Epithelial cell of proximal tubule (primary cell): ENCODE measurements around the gene ATN1. TPM values are rescaled to one million over a fixed set of nuclear protein-coding genes. Genes with fewer than 3 reads are reported as not detected.

Experiments
- DNase-seq: peaks from one replicate; pipeline ENCODE4 v3.0.0-alpha.2; 2011; ENCODE audit warnings: low read depth
- H3K4me3 ChIP-seq: 2 replicates; pipeline ENCODE4 v1.5.1; 2011; ENCODE audit warnings: low read depth, mild to moderate bottlenecking, low read length
- total RNA-seq: library from RNA; depleted of rRNA; stranded (reverse); fragments of >200 nt; gene quantifications from 2 replicates; pipeline ENCODE4 v1.2.3, GENCODE V29; 2015
- TF ChIP-seq, protein P1 (sequence below): conservative IDR thresholded peaks from 2 replicates; pipeline ENCODE4 v1.5.1; 2012; ENCODE audit warnings: low read depth, mild to moderate bottlenecking, low read length

The ATN1 gene
- total RNA-seq, 1 donor from 2014 or later: 17.9 TPM

DNA sequence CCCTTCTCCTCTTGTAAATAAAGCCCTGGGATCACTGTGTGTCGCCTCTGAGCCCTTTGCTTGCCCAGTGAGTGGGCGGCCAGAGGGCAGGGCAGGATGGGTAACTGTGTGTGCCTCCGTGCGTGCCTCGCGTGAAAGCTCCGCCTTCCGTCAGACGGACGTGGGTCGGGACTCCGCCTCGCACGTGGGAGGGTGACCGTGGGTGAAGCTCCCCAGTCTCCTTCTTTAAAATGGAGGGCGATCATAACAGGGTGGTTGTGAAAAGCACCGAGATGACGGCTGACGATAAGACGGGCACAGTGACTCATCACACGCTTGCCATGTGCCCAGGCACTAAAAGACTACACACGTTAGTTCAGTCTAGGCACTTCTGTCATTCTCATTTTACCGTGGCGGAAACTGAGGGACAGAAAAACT is 33.5 kb downstream of the ATN1 start:
- TF ChIP-seq, protein P1, sequence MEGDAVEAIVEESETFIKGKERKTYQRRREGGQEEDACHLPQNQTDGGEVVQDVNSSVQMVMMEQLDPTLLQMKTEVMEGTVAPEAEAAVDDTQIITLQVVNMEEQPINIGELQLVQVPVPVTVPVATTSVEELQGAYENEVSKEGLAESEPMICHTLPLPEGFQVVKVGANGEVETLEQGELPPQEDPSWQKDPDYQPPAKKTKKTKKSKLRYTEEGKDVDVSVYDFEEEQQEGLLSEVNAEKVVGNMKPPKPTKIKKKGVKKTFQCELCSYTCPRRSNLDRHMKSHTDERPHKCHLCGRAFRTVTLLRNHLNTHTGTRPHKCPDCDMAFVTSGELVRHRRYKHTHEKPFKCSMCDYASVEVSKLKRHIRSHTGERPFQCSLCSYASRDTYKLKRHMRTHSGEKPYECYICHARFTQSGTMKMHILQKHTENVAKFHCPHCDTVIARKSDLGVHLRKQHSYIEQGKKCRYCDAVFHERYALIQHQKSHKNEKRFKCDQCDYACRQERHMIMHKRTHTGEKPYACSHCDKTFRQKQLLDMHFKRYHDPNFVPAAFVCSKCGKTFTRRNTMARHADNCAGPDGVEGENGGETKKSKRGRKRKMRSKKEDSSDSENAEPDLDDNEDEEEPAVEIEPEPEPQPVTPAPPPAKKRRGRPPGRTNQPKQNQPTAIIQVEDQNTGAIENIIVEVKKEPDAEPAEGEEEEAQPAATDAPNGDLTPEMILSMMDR: no peak
- H3K4me3 ChIP-seq: no peak overlapping the region
- DNase-seq: no peak

DNA sequence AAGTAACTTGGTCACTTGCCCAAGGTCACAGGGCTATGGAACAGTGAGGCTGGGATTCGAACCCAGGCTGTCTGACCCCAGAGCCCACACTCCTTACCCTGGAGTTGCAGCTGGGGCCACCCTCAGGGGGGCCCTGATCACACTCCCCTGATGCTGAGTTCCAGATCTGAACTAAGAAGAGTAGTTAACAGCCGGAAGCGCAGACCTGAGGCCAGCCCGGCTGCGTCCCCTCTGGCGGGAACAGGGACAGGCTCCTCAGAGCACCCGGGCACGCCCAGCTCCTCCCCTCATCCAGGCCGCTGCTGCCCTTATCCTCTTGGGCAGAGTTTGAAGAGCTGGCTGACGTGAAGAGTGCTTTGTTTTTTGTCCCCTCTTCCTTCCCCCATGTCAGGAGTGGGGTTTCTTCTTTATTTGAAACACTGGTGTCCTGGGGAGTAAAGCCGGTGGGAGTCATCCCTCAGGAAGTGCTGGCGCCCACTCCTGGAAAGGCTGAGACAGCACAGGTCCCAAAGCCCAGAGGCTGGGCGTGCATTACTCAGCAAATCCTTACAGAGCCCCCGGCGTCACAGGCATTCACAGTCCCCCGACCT is 34.0 kb downstream of the ATN1 start:
- no peak overlapping the region for H3K4me3 ChIP-seq
- TF ChIP-seq, protein P1: peak; percentile 46
- no peak for DNase-seq

DNA sequence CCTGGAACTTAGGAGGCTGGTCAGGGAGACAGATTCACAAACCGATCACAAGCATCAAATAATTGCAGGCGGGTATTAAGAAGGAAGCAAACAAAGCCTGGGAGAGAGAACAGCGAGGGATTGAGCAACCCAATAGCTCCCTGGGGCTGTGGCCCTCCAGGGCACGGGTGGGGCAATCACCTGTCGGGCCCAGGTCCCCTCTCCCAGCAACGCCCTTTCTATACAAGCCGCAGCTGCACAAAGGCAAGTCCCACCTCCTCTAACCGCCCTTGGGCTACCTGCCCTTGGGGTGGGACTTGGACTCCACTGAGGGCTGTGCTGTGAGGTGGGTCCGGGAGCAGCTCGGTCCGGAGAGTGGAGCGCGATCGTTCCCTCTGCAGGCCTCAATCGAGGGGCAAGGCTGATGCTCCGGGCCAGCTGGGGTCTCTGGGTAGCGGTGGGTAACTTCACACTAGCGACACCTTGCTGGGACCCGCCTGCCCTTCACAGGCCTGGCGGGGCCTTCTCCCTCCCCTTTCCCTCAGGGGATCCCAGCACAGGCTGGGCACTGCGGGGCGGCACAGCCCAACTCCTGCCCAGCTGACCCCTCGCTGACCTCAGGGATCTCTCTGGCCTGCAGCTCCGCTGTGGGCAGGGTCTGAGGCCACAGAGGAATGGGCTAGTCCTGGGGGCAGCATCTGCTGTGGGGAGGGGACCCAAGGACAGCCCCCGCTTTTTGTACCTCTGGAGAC is 34.7 kb downstream of the ATN1 start:
- TF ChIP-seq, protein P1: no peak
- no peak overlapping the region for H3K4me3 ChIP-seq
- DNase-seq: no peak

DNA sequence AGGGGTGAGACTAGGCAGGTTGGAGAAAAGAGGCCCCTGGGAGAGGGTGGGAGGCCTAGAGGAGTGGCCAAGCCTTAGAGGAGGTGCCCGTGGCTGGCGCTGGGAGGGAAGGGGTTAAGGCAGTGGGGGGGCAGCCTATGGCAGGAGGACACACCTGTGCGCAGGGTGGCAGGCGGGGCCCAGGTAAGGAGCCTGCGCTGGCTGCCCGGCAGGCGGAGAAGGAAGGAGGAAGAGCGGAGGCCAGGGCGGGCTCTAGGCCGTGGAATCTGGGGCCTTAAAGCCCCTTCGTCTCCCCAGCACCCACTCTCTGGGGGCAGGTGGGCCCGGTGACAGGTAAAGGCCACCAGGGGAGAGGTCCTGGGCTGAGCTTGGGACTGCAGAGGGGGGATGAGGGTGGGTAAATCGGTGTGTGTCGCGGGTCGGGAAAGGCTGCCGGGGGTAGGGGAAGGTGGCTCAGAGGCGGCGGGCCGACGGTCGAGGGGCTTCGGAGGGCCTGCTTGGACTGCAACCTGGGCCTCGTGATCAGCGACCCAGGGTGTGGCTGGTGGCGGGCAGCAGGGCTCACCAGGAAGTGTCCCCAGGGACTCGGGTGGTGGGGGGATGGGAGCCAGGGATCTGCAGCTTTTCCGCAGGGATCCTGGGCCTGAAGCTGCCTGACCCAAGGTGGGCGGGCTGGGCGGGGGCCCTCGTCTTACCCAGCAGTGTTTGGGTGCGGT is 35.4 kb downstream of the ATN1 start:
- no peak for DNase-seq
- TF ChIP-seq, protein P1: no peak
- H3K4me3 ChIP-seq: peak overlapping the region; percentile 11

DNA sequence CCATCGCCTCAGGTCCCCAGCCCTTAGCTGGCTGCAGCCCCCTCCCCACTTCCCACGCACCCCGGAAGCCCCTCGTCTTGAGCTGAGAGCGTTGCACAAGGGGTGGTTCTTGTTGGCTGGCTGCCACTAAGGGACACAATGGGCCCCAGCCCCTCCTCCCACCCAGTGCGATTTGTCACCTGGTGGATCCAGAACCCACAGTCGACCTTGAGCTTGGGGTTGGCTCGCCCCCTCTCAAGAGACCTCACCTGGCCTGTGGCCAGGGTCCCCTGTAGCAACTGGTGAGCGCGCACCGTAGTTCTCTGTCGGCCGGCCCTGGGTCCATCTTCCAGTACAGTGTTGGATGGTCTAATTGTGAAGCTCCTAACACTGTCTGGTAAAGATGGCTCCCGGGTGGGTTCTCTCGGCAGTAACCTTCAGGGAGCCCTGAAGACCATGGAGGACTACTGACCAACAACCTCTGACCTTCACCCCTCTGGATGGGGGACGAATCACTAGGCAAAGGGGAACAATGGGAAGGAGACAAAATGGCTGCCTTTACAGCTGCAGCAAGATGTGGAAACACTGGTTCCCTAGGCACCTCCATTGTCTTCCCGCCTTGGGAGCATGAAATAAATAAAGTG is 36.1 kb downstream of the ATN1 start:
- no peak for DNase-seq
- H3K4me3 ChIP-seq: no peak overlapping the region

DNA sequence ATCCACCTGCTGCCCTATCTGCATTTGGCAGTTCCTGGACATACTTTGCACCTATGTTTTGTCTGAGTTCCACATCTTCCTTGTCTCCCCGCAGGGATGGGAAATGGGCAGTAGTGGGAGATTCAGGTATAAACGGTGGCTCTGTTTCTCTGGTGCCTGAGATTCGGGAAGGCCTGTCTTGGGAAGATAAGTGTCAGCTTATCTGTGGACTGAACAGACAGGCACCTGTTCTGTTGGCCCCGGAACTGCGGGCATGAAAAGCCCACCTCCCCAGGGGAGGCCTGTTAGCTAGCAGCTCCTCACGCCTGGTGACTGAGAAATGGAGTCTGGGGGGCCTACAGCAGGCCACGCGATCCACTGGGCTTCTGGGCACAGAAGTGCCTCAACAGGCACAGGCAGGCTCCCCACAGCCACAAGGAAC is 36.9 kb downstream of the ATN1 start:
- TF ChIP-seq, protein P1: no peak
- H3K4me3 ChIP-seq: no peak overlapping the region

More for the DNA sequence above, 36.1 kb downstream of the ATN1 start:
- TF ChIP-seq, protein P1: no peak

More for the DNA sequence above, 36.9 kb downstream of the ATN1 start:
- DNase-seq: no peak
